SK-N-SH (cell line): ENCODE measurements around the gene OPCML. TPM values are rescaled to one million over a fixed set of nuclear protein-coding genes. Genes with fewer than 3 reads are reported as not detected.

ENCODE experiments used
- CTCF ChIA-PET: fragments of 300-600, 350-600 bp; formaldehyde crosslinking; extraction: SDS; loops from one replicate; lab custom pipeline; 2021; lab: Yijun Ruan, JAX
- POLR2A ChIA-PET: fragments of 350-600 bp; sonication (Branson Sonifier 250); formaldehyde crosslinking; extraction: SDS; loops from one replicate; lab custom pipeline; 2020; ENCODE audit warnings: antibody characterized with exemption, inconsistent platforms; lab: Yijun Ruan, JAX
- DNase-seq: peaks from one replicate; pipeline ENCODE4 v3.0.0; 2012
- H2AFZ ChIP-seq: fragments of 200-600 bp; sonication (generic); 2 replicates; pipeline ENCODE4 v1.8.1; 2016; ENCODE audit warnings: antibody characterized with exemption, mild to moderate bottlenecking, low read depth
- H3F3A ChIP-seq: fragments of 200-600 bp; sonication (generic); replicated peaks from 2 replicates; pipeline ENCODE3; 2016; ENCODE audit warnings: antibody characterized with exemption, mild to moderate bottlenecking; ENCODE audit not compliant: insufficient read depth
- H3K27ac ChIP-seq, 2 experiments: fragments of 200-500 bp in 1 of 2; fragments of 200-600 bp in 1 of 2; sonication (Bioruptor generic) in 1 of 2; sonication (generic), shearing (Covaris generic) in 1 of 2; 2 replicates each; pipeline versions ENCODE4 v1.5.1 to v1.6.1; 2014 to 2016; ENCODE audit warnings: low read depth in 2 of 2, inconsistent platforms in 1 of 2, low read length in 1 of 2, mild to moderate bottlenecking in 1 of 2, mixed read lengths in 1 of 2
- H3K27me3 ChIP-seq: fragments of 200-600 bp; sonication (generic), shearing (Covaris generic); 2 replicates; pipeline ENCODE4 v1.6.1; 2016; ENCODE audit warnings: mixed run types; ENCODE audit not compliant: insufficient read depth
- H3K36me3 ChIP-seq, 2 experiments: fragments of 200-500 bp in 1 of 2; fragments of 200-600 bp in 1 of 2; sonication (Bioruptor generic) in 1 of 2; sonication (generic) in 1 of 2; replicated peaks in 1 of 2; 2 replicates each; pipeline versions ENCODE3 to v1.5.1; 2014 to 2016; ENCODE audit warnings: low read length in 1 of 2, mild to moderate bottlenecking in 1 of 2; ENCODE audit not compliant: insufficient read depth in 2 of 2, control insufficient read depth in 1 of 2
- H3K4me1 ChIP-seq, 2 experiments: fragments of 200-500 bp in 1 of 2; fragments of 200-600 bp in 1 of 2; sonication (Bioruptor generic) in 1 of 2; sonication (generic), shearing (Covaris generic) in 1 of 2; 2 replicates each; pipeline versions ENCODE4 v1.5.1 to v1.6.1; 2014 to 2016; ENCODE audit warnings: low read depth in 1 of 2, low read length in 1 of 2, mixed run types in 1 of 2; ENCODE audit not compliant: insufficient read depth in 2 of 2, control insufficient read depth in 1 of 2
- H3K4me2 ChIP-seq: fragments of 200-600 bp; sonication (generic), shearing (Covaris generic); 2 replicates; pipeline ENCODE4 v1.6.1; 2017; ENCODE audit warnings: mixed run types
- H3K4me3 ChIP-seq, 2 experiments: fragments of 200-500 bp in 1 of 2; fragments of 200-600 bp in 1 of 2; sonication (Bioruptor generic) in 1 of 2; sonication (generic), shearing (Covaris generic) in 1 of 2; 2 replicates each; pipeline versions ENCODE4 v1.5.1 to v1.8.1; 2014 to 2016; ENCODE audit warnings: low read depth in 2 of 2, inconsistent platforms in 1 of 2, low read length in 1 of 2, mild to moderate bottlenecking in 1 of 2, mixed read lengths in 1 of 2, moderate library complexity in 1 of 2
- H3K79me2 ChIP-seq: fragments of 200-600 bp; sonication (generic); 2 replicates; pipeline ENCODE4 v1.8.1; 2017; ENCODE audit warnings: mild to moderate bottlenecking; ENCODE audit not compliant: insufficient read depth
- H3K9ac ChIP-seq: fragments of 200-600 bp; sonication (generic); 2 replicates; pipeline ENCODE4 v1.6.1; 2017; ENCODE audit warnings: mixed run types
- H3K9me2 ChIP-seq: fragments of 200-600 bp; sonication (generic); 2 replicates; pipeline ENCODE4 v1.6.1; 2017; ENCODE audit warnings: mixed run types
- H3K9me3 ChIP-seq: fragments of 200-600 bp; sonication (generic); 2 replicates; pipeline ENCODE4 v1.6.1; 2017; ENCODE audit warnings: mixed run types, mild to moderate bottlenecking, moderate library complexity
- H4K20me1 ChIP-seq: fragments of 200-600 bp; sonication (generic); 2 replicates; pipeline ENCODE4 v1.6.1; 2017; ENCODE audit warnings: mild to moderate bottlenecking, mixed run types; ENCODE audit not compliant: insufficient read depth
- CHD2 ChIP-seq: fragments of 150-350 bp; IDR thresholded peaks from 2 replicates; pipeline ENCODE4 v1.6.1; 2018; ENCODE audit warnings: low read length; ENCODE audit not compliant: partially characterized antibody
- ELF1 ChIP-seq: IDR thresholded peaks from 2 replicates; pipeline ENCODE4 v1.4.0; 2012
- EP300 ChIP-seq, 2 experiments: IDR thresholded peaks; 2 replicates each; pipeline versions ENCODE4 v1.4.0 to v1.6.1; 2012; ENCODE audit warnings: borderline replicate concordance in 1 of 2, low read depth in 1 of 2, low read length in 1 of 2
- EZH2phosphoT487 ChIP-seq: fragments of 200-600 bp; sonication (generic); IDR thresholded peaks from 2 replicates; pipeline ENCODE4 v1.6.1; 2017; ENCODE audit warnings: low read depth, mixed run types, mild to moderate bottlenecking, antibody characterized with exemption, moderate library complexity, borderline replicate concordance
- FOXJ3 ChIP-seq: sonication (generic); formaldehyde crosslinking; IDR thresholded peaks from 2 replicates; pipeline ENCODE4 v1.5.1; 2020; ENCODE audit warnings: mild to moderate bottlenecking, missing genetic modification reagents
- FOXM1 ChIP-seq: IDR thresholded peaks from 2 replicates; pipeline ENCODE4 v1.4.0; 2012; ENCODE audit warnings: low read depth, mild to moderate bottlenecking
- GATA2 ChIP-seq: sonication (generic); formaldehyde crosslinking; IDR thresholded peaks from 2 replicates; pipeline ENCODE4 v1.5.0; 2020; ENCODE audit warnings: mild to moderate bottlenecking, missing genetic modification reagents
- MAX ChIP-seq: IDR thresholded peaks from 2 replicates; pipeline ENCODE4 v1.4.0; 2012; ENCODE audit warnings: low read depth
- NRF1 ChIP-seq: IDR thresholded peaks from 2 replicates; pipeline ENCODE4 v1.6.1; 2012; ENCODE audit warnings: low read depth, mild to moderate bottlenecking, low read length
- RCOR1 ChIP-seq: fragments of 150-350 bp; IDR thresholded peaks from 2 replicates; pipeline ENCODE4 v1.6.1; 2017; ENCODE audit warnings: antibody characterized with exemption, low read length
- RXRA ChIP-seq: IDR thresholded peaks from 2 replicates; pipeline ENCODE4 v1.4.0; 2012; ENCODE audit warnings: low read depth, mild to moderate bottlenecking, borderline replicate concordance
- SIN3A ChIP-seq: IDR thresholded peaks from 2 replicates; pipeline ENCODE4 v1.6.1; 2012; ENCODE audit warnings: low read depth, mild to moderate bottlenecking, low read length, moderate library complexity, borderline replicate concordance
- TAF1 ChIP-seq: IDR thresholded peaks from 2 replicates; pipeline ENCODE4 v1.6.1; 2012; ENCODE audit warnings: low read depth, mild to moderate bottlenecking, low read length, moderate library complexity, borderline replicate concordance
- USF1 ChIP-seq: IDR thresholded peaks from 2 replicates; pipeline ENCODE4 v1.4.0; 2012; ENCODE audit warnings: low read depth, borderline replicate concordance
- YY1 ChIP-seq: IDR thresholded peaks from 2 replicates; pipeline ENCODE4 v1.4.0; 2012; ENCODE audit warnings: low read depth, mild to moderate bottlenecking
- WGBS: methylation state at CpG from one replicate; pipeline ENCODE4 v1.1.6; 2017; ENCODE audit warnings: low lambda C conversion rate; 5-methylcytosine and 5-hydroxymethylcytosine counted together
- polyA plus RNA-seq, 3 experiments: library from polyadenylated mRNA; depleted of rRNA; stranded (reverse); fragments of >200 nt; gene quantifications; 2 replicates each; pipeline ENCODE4 v1.2.3, GENCODE V29; 2012
- TF ChIP-seq, protein P1 (sequence below): IDR thresholded peaks from 2 replicates; pipeline ENCODE4 v1.6.1; 2012; ENCODE audit warnings: mild to moderate bottlenecking, low read depth, low read length, moderate library complexity
- TF ChIP-seq, protein P2 (sequence below): fragments of 200-600 bp; sonication (generic); IDR thresholded peaks from 2 replicates; pipeline ENCODE4 v1.6.1; 2017; ENCODE audit warnings: antibody characterized with exemption, mild to moderate bottlenecking, moderate library complexity
- TF ChIP-seq, protein P3 (sequence below): IDR thresholded peaks from 2 replicates; pipeline ENCODE4 v1.4.0; 2012; ENCODE audit warnings: low read depth, borderline replicate concordance

OPCML gene
- polyA plus RNA-seq, 1 of the 3 experiments (the other 2 are of a cell fraction), result not detected

DNA sequence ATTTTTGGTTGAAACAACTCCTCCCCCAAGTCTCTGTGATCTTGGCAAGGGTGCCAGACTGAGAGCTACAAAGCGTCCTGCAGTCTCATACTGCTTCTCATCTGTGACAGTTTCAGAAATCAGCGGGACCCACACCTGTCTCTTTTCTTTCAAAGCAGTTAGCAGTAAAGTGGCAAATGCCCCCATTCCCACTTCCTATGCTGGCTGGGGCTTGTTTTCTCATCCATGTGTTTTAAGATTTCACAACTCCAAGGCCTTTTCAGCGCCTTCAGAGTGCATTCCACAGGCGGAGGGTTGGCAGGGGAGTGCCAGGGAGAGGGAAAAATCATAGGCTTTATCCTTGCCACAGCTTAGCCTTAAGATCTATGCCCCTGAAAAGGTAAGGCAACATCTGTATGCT lies 493.5 kb downstream of the OPCML start:
- DNase-seq, result no peak

DNA sequence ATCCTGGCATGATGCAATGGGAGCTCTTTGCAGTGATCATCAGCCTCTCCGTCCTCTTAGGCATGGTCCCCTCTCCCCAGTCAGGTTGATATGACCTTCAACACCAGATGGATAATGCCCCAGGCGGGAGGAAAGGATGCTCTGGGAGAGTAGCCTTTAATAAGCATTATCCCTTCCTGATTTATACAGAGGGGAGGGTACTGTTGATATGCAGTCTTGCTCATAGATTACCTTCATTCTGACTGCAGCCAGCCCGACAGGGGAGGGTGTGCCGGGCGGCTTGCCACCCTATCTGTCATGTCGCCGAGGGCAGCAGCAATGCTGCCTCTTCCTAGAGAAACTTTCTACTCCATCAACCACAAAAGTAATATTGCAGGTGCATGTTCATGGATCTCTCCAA lies 497.4 kb downstream of the OPCML start:
- no peaks in the 10 kb centered on the region for H3K27me3 ChIP-seq
- H3K4me1 ChIP-seq, result no peaks in the 10 kb centered on the region
- no peaks in the 10 kb centered on the region for H3K9me3 ChIP-seq
- H3K4me3 ChIP-seq, result no peak overlapping the region
- H3K9ac ChIP-seq, result no peak overlapping the region
- CTCF ChIA-PET, result interaction anchor here (1.4 kb wide), 1 partner anchor 1287 kb away, joined by 3 read pairs; no protein-coding TSS in a partner anchor
- H3K27ac ChIP-seq, result no peak overlapping the region
- DNase-seq, result no peak
- H3K79me2 ChIP-seq, result no peaks in the 10 kb centered on the region
- POLR2A ChIA-PET, result no interaction called here
- WGBS, result 2% methylated on average over 7 of the region's 7 CpGs
- no peaks in the 10 kb centered on the region for H4K20me1 ChIP-seq
- H3K4me2 ChIP-seq, result no peak overlapping the region
- no peaks in the 10 kb centered on the region for H3K9me2 ChIP-seq
- H2AFZ ChIP-seq, result no peak overlapping the region
- H3K36me3 ChIP-seq, result no peaks in the 10 kb centered on the region
- H3F3A ChIP-seq, result no peaks in the 10 kb centered on the region
- TF ChIP-seq ELF1 (no peak), RCOR1 (no peak), GATA2 (CRISPR knock-in tag) (no peak), MAX (no peak), EZH2phosphoT487 (no peak), USF1 (no peak), FOXJ3 (CRISPR knock-in tag) (no peak), CHD2 (no peak), SIN3A (no peak), TAF1 (no peak), NRF1 (no peak)
- TF ChIP-seq, protein P1, sequence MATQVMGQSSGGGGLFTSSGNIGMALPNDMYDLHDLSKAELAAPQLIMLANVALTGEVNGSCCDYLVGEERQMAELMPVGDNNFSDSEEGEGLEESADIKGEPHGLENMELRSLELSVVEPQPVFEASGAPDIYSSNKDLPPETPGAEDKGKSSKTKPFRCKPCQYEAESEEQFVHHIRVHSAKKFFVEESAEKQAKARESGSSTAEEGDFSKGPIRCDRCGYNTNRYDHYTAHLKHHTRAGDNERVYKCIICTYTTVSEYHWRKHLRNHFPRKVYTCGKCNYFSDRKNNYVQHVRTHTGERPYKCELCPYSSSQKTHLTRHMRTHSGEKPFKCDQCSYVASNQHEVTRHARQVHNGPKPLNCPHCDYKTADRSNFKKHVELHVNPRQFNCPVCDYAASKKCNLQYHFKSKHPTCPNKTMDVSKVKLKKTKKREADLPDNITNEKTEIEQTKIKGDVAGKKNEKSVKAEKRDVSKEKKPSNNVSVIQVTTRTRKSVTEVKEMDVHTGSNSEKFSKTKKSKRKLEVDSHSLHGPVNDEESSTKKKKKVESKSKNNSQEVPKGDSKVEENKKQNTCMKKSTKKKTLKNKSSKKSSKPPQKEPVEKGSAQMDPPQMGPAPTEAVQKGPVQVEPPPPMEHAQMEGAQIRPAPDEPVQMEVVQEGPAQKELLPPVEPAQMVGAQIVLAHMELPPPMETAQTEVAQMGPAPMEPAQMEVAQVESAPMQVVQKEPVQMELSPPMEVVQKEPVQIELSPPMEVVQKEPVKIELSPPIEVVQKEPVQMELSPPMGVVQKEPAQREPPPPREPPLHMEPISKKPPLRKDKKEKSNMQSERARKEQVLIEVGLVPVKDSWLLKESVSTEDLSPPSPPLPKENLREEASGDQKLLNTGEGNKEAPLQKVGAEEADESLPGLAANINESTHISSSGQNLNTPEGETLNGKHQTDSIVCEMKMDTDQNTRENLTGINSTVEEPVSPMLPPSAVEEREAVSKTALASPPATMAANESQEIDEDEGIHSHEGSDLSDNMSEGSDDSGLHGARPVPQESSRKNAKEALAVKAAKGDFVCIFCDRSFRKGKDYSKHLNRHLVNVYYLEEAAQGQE, result no peak
- TF ChIP-seq, protein P2, sequence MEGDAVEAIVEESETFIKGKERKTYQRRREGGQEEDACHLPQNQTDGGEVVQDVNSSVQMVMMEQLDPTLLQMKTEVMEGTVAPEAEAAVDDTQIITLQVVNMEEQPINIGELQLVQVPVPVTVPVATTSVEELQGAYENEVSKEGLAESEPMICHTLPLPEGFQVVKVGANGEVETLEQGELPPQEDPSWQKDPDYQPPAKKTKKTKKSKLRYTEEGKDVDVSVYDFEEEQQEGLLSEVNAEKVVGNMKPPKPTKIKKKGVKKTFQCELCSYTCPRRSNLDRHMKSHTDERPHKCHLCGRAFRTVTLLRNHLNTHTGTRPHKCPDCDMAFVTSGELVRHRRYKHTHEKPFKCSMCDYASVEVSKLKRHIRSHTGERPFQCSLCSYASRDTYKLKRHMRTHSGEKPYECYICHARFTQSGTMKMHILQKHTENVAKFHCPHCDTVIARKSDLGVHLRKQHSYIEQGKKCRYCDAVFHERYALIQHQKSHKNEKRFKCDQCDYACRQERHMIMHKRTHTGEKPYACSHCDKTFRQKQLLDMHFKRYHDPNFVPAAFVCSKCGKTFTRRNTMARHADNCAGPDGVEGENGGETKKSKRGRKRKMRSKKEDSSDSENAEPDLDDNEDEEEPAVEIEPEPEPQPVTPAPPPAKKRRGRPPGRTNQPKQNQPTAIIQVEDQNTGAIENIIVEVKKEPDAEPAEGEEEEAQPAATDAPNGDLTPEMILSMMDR, result no peak

More for the DNA sequence above, 493.5 kb downstream of the OPCML start:
- no peaks in the 10 kb centered on the region for H3K9me2 ChIP-seq
- no peak overlapping the region for H3K27ac ChIP-seq
- no peaks in the 10 kb centered on the region for H3K27me3 ChIP-seq
- H3K79me2 ChIP-seq, result no peaks in the 10 kb centered on the region
- no peaks in the 10 kb centered on the region for H3K9me3 ChIP-seq
- H3K4me3 ChIP-seq, result no peak overlapping the region
- TF ChIP-seq, protein P3, sequence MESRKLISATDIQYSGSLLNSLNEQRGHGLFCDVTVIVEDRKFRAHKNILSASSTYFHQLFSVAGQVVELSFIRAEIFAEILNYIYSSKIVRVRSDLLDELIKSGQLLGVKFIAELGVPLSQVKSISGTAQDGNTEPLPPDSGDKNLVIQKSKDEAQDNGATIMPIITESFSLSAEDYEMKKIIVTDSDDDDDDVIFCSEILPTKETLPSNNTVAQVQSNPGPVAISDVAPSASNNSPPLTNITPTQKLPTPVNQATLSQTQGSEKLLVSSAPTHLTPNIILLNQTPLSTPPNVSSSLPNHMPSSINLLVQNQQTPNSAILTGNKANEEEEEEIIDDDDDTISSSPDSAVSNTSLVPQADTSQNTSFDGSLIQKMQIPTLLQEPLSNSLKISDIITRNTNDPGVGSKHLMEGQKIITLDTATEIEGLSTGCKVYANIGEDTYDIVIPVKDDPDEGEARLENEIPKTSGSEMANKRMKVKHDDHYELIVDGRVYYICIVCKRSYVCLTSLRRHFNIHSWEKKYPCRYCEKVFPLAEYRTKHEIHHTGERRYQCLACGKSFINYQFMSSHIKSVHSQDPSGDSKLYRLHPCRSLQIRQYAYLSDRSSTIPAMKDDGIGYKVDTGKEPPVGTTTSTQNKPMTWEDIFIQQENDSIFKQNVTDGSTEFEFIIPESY, result no peak
- TF ChIP-seq FOXM1, result no peak
- TF ChIP-seq YY1, result no peak
- no peak for TF ChIP-seq NRF1
- no peak for TF ChIP-seq EP300 (IDR thresholded peaks at IDR 0.05; ENCODE audit: borderline replicate concordance in 1 of 2, low read depth in 1 of 2, low read length in 1 of 2)
- no peak for TF ChIP-seq TAF1
- no peak for TF ChIP-seq RXRA
- no peaks in the 10 kb centered on the region for H3K4me1 ChIP-seq
- WGBS, result 15% methylated on average over 4 of the region's 4 CpGs
- CTCF ChIA-PET, result interaction anchor here (2.5 kb wide), 1 partner anchor 39 kb away, joined by 11 read pairs; no protein-coding TSS in a partner anchor
- no peak overlapping the region for H3K4me2 ChIP-seq
- no peaks in the 10 kb centered on the region for H3K36me3 ChIP-seq
- POLR2A ChIA-PET, result no interaction called here
- H4K20me1 ChIP-seq, result no peaks in the 10 kb centered on the region
- H3K9ac ChIP-seq, result no peak overlapping the region
- H3F3A ChIP-seq, result no peaks in the 10 kb centered on the region
- no peak overlapping the region for H2AFZ ChIP-seq
